Endothelial cell of umbilical vein (primary cell): ENCODE results near the gene TOMM20.

Experiments
- CTCF ChIP-seq, 2 donors: IDR thresholded peaks; 1 replicate in 1 of 2; 2 replicates in 1 of 2; pipeline ENCODE4 v1.5.1; 2011; ENCODE audit warnings: low read length in 2 of 2, mild to moderate bottlenecking in 2 of 2, moderate library complexity in 2 of 2, control low read depth in 1 of 2, inconsistent platforms in 1 of 2, low read depth in 1 of 2; ENCODE audit not compliant: insufficient read depth in 1 of 2; ENCODE audit errors: extremely low read depth in 1 of 2
- EZH2 ChIP-seq: IDR thresholded peaks from 2 replicates; pipeline ENCODE4 v1.6.1; 2012; ENCODE audit warnings: borderline replicate concordance, low read depth, mild to moderate bottlenecking, moderate library complexity, low read length, inconsistent platforms; ENCODE audit not compliant: severe bottlenecking
- FOS ChIP-seq: IDR thresholded peaks from 2 replicates; pipeline ENCODE4 v1.6.1; 2011; ENCODE audit warnings: mild to moderate bottlenecking, low read length, moderate library complexity, borderline replicate concordance; ENCODE audit not compliant: insufficient read depth
- MAX ChIP-seq: IDR thresholded peaks from 2 replicates; pipeline ENCODE4 v1.6.1; 2011; ENCODE audit not compliant: insufficient read depth, insufficient read length
- MYC ChIP-seq: IDR thresholded peaks from one replicate; pipeline ENCODE4 v1.6.1; 2011; ENCODE audit warnings: mild to moderate bottlenecking, low read depth, low read length
- POLR2A ChIP-seq: IDR thresholded peaks from 2 replicates; pipeline ENCODE4 v1.6.1; 2012; ENCODE audit warnings: low read depth, mild to moderate bottlenecking, control low read depth, low read length

GRCh38 chr1:235087906-235088305, 40.7 kb downstream of the TOMM20 start:
- TF ChIP-seq EZH2 (no peak), CTCF (IDR thresholded peaks at IDR 0.05; ENCODE audit: extremely low read depth in 1 of 2, insufficient read depth in 1 of 2, low read depth in 1 of 2, low read length in 2 of 2) (no peak), MYC (no peak), FOS (no peak), POLR2A (no peak), MAX (no peak)
